Muscle of leg (tissue), 16 donors: Measurements from ENCODE around the gene KRTAP1-4. TPM values are rescaled to one million over a fixed set of nuclear protein-coding genes. Genes with fewer than 3 reads are reported as not detected.
"Not testable (repeated sequence)": the region's sequence is repeated elsewhere in the genome, so short reads cannot be mapped to it uniquely, and the experiment has no call there.

Experiments used
- DNase-seq: peaks from one replicate; pipeline ENCODE4 v3.0.0; 2013
- H3K27ac ChIP-seq: one replicate; pipeline ENCODE4 v1.5.1; 2013; ENCODE audit warnings: mild to moderate bottlenecking, low read length, control low read depth
- H3K27me3 ChIP-seq: one replicate; pipeline ENCODE4 v1.6.1; 2013; ENCODE audit warnings: low read length; ENCODE audit not compliant: control insufficient read depth, insufficient read depth
- H3K36me3 ChIP-seq: one replicate; pipeline ENCODE4 v1.6.1; 2013; ENCODE audit warnings: low read length; ENCODE audit not compliant: control insufficient read depth, insufficient read depth
- H3K4me1 ChIP-seq: one replicate; pipeline ENCODE4 v1.6.1; 2013; ENCODE audit warnings: low read length; ENCODE audit not compliant: control insufficient read depth, insufficient read depth
- H3K4me3 ChIP-seq: one replicate; pipeline ENCODE4 v1.5.1; 2013; ENCODE audit warnings: low read length, control low read depth
- H3K9me3 ChIP-seq: replicated peaks from 2 replicates; pipeline ENCODE4 v1.6.1; 2013; ENCODE audit warnings: low read depth, low read length; ENCODE audit not compliant: control insufficient read depth
- WGBS: methylation state at CpG from one replicate; pipeline ENCODE4 v1.1.5; 2013; ENCODE audit warnings: missing lambda C conversion rate; ENCODE audit not compliant: insufficient coverage; 5-methylcytosine and 5-hydroxymethylcytosine counted together
- long read RNA-seq, 11 donors: transcript quantifications; one replicate each; lab custom pipeline, GENCODE V29; 2026
- polyA plus RNA-seq, 8 donors: library from polyadenylated mRNA; unstranded; fragments of 120-200 nt; gene quantifications; one replicate each; pipeline versions ENCODE4 v1.2.1 to v1.2.3, GENCODE V29; 2013; ENCODE audit warnings: inconsistent platforms in 1 of 8, low replicate concordance in 1 of 8; ENCODE audit not compliant: insufficient read length in 8 of 8, insufficient read depth in 1 of 8
- total RNA-seq: library from RNA; stranded (reverse); fragments of 120-200 nt; gene quantifications from one replicate; pipeline ENCODE4 v1.2.4, GENCODE V29; 2013

The KRTAP1-4 gene
- not detected for total RNA-seq
- not detected for polyA plus RNA-seq
- long read RNA-seq, donor 1, result 0 reads
- long read RNA-seq, donor 2, result 0 reads
- long read RNA-seq, donor 3, result 0 reads
- long read RNA-seq, donor 4, result 0 reads
- long read RNA-seq, donor 5, result 0 reads
- long read RNA-seq, donor 6, result 0 reads
- long read RNA-seq, donor 7, result 0 reads
- long read RNA-seq, donor 8, result 0 reads
- long read RNA-seq, donor 9, result 0 reads
- long read RNA-seq, donor 10, result 0 reads
- long read RNA-seq, donor 11, result 0 reads

GRCh38 chr17:41029633-41030245 lies at the start of gene KRTAP1-4:
Gene KRTAP1-4 (minus strand): TSS chr17:41030195. CDS start chr17:41030078, 117 bp downstream.
- DNase-seq, result no peak
- Histone ChIP-seq H3K9me3 (no peaks in the 10 kb centered on the region), H3K27ac (no peak within 1 kb of the TSS), H3K4me1 (no peaks in the 10 kb centered on the region), H3K4me3 (no peak within 1 kb of the TSS), H3K27me3 (no peaks in the 10 kb centered on the region), H3K36me3 (no peaks in the 10 kb centered on the region)
- WGBS, result 83% methylated on average over 12 of the region's 12 CpGs

- no peak overlapping the region for H3K4me3 ChIP-seq
- no peaks in the 10 kb centered on the region for H3K4me1 ChIP-seq
- no peaks in the 10 kb centered on the region for H3K36me3 ChIP-seq
- no peaks in the 10 kb centered on the region for H3K9me3 ChIP-seq
- no peak overlapping the region for H3K27ac ChIP-seq
- no peaks in the 10 kb centered on the region for H3K27me3 ChIP-seq
- no peak for DNase-seq
Observed at GRCh38 chr17:41076788-41077187, 46.8 kb upstream of the KRTAP1-4 start.

GRCh38 chr17:41073676-41074075 lies 43.7 kb upstream of the KRTAP1-4 start:
- no peaks in the 10 kb centered on the region for H3K36me3 ChIP-seq
- DNase-seq, result no peak
- no CpG with 5 or more reads among the region's 2 CpGs for WGBS
- H3K4me3 ChIP-seq, result no peak overlapping the region
- H3K27ac ChIP-seq, result no peak overlapping the region
- H3K27me3 ChIP-seq, result no peaks in the 10 kb centered on the region
- H3K9me3 ChIP-seq, result no peaks in the 10 kb centered on the region
- H3K4me1 ChIP-seq, result no peaks in the 10 kb centered on the region

GRCh38 chr17:41071606-41072360 lies 41.8 kb upstream of the KRTAP1-4 start:
- DNase-seq, result peak; percentile 17
- H3K4me1 ChIP-seq, result no peaks in the 10 kb centered on the region
- no peak overlapping the region for H3K27ac ChIP-seq
- no peaks in the 10 kb centered on the region for H3K9me3 ChIP-seq
- WGBS, result 71% methylated on average over 3 of the region's 5 CpGs
- H3K36me3 ChIP-seq, result no peaks in the 10 kb centered on the region
- no peaks in the 10 kb centered on the region for H3K27me3 ChIP-seq
- H3K4me3 ChIP-seq, result no peak overlapping the region

GRCh38 chr17:41069031-41069430 lies 39.0 kb upstream of the KRTAP1-4 start:
- no peak overlapping the region for H3K27ac ChIP-seq
- H3K9me3 ChIP-seq, result no peaks in the 10 kb centered on the region
- 75% methylated on average over 1 of the region's 3 CpGs for WGBS
- H3K4me1 ChIP-seq, result no peaks in the 10 kb centered on the region
- no peaks in the 10 kb centered on the region for H3K27me3 ChIP-seq
- no peak for DNase-seq
- H3K36me3 ChIP-seq, result no peaks in the 10 kb centered on the region
- H3K4me3 ChIP-seq, result no peak overlapping the region

GRCh38 chr17:41067281-41067680 lies 37.3 kb upstream of the KRTAP1-4 start:
- Histone ChIP-seq H3K4me3 (no peak overlapping the region), H3K36me3 (no peaks in the 10 kb centered on the region), H3K27ac (no peak overlapping the region), H3K4me1 (no peaks in the 10 kb centered on the region), H3K27me3 (no peaks in the 10 kb centered on the region), H3K9me3 (no peaks in the 10 kb centered on the region)
- DNase-seq, result no peak

- DNase-seq, result no peak
- H3K27me3 ChIP-seq, result no peaks in the 10 kb centered on the region
- 67% methylated on average over 1 of the region's 6 CpGs for WGBS
- H3K4me3 ChIP-seq, result no peak within 1 kb of the TSS
- H3K9me3 ChIP-seq, result no peaks in the 10 kb centered on the region
- no peaks in the 10 kb centered on the region for H3K36me3 ChIP-seq
- H3K4me1 ChIP-seq, result no peaks in the 10 kb centered on the region
- H3K27ac ChIP-seq, result no peak within 1 kb of the TSS
Observed at GRCh38 chr17:41065829-41066624, 36.0 kb upstream of the KRTAP1-4 start, which contains the start of gene KRTAP2-4. Gene KRTAP2-4 (minus strand): TSS chr17:41065879. CDS start chr17:41065845, 34 bp downstream.

- H3K36me3 ChIP-seq, DNase-seq, H3K27me3 ChIP-seq, H3K27ac ChIP-seq, H3K4me1 ChIP-seq, H3K4me3 ChIP-seq, H3K9me3 ChIP-seq: not testable (repeated sequence)
- 100% methylated on average over 2 of the region's 16 CpGs for WGBS
Observed at GRCh38 chr17:41065016-41065689, 35.2 kb upstream of the KRTAP1-4 start.

- H3K27me3 ChIP-seq, result peaks cover 4% of the 10 kb centered on the region
- H3K4me1 ChIP-seq, result no peaks in the 10 kb centered on the region
- no peaks in the 10 kb centered on the region for H3K36me3 ChIP-seq
- WGBS, result no CpG with 5 or more reads among the region's 1 CpG
- no peaks in the 10 kb centered on the region for H3K9me3 ChIP-seq
- H3K27ac ChIP-seq, result no peak overlapping the region
- no peak overlapping the region for H3K4me3 ChIP-seq
- no peak for DNase-seq
Observed at GRCh38 chr17:41064301-41064700, 34.3 kb upstream of the KRTAP1-4 start.
